Keratinocyte (primary cell): Measurements from ENCODE around the gene RGCC. TPM values are rescaled to one million over a fixed set of nuclear protein-coding genes. Genes with fewer than 3 reads are reported as not detected.

ENCODE experiments used
- DNase-seq: peaks from one replicate; pipeline ENCODE4 v3.0.0-alpha.2; 2011; ENCODE audit warnings: low read depth, missing footprints, low spot score
- FAIRE-seq: peaks from 2 replicates; lab custom pipeline; 2011; peaks lifted over from hg19 to GRCh38; lab: Jason Lieb, UNC
- H2AFZ ChIP-seq: 2 replicates; pipeline ENCODE4 v1.6.0; 2012; ENCODE audit warnings: low read length, control low read depth, inconsistent platforms; ENCODE audit not compliant: control insufficient read depth
- H3K27ac ChIP-seq: 2 replicates; pipeline ENCODE4 v1.5.1; 2011; ENCODE audit warnings: low read length; ENCODE audit not compliant: control insufficient read depth, insufficient read depth
- H3K27me3 ChIP-seq: 3 replicates; pipeline ENCODE4 v1.6.0; 2011; ENCODE audit warnings: low read length; ENCODE audit not compliant: control insufficient read depth, insufficient read depth; ENCODE audit errors: extremely low read depth
- H3K36me3 ChIP-seq, 2 experiments: 2 replicates in 1 of 2; 3 replicates in 1 of 2; pipeline ENCODE4 v1.5.1; 2011; ENCODE audit warnings: low read length in 2 of 2, mild to moderate bottlenecking in 1 of 2; ENCODE audit not compliant: control insufficient read depth in 2 of 2, insufficient read depth in 2 of 2; ENCODE audit errors: extremely low read depth in 1 of 2
- H3K4me1 ChIP-seq: 3 replicates; pipeline ENCODE4 v1.5.1; 2011; ENCODE audit warnings: low read length; ENCODE audit not compliant: control insufficient read depth, insufficient read depth; ENCODE audit errors: extremely low read depth
- H3K4me2 ChIP-seq: 3 replicates; pipeline ENCODE4 v1.6.0; 2011; ENCODE audit warnings: low read depth, low read length; ENCODE audit not compliant: control insufficient read depth, insufficient read depth; ENCODE audit errors: extremely low read depth
- H3K4me3 ChIP-seq, 3 experiments: fragments of 200-600 bp in 1 of 3; sonication (generic) in 1 of 3; 2 replicates in 2 of 3; 3 replicates in 1 of 3; pipeline ENCODE4 v1.5.1; 2011 to 2016; ENCODE audit warnings: low read length in 3 of 3, mild to moderate bottlenecking in 3 of 3, control low read depth in 2 of 3, inconsistent platforms in 1 of 3, low read depth in 1 of 3, mixed read lengths in 1 of 3, mixed run types in 1 of 3, moderate library complexity in 1 of 3; ENCODE audit not compliant: control insufficient read depth in 2 of 3, insufficient read depth in 2 of 3; ENCODE audit errors: extremely low read depth in 1 of 3
- H3K79me2 ChIP-seq: 2 replicates; pipeline ENCODE4 v1.6.0; 2012; ENCODE audit warnings: low read length; ENCODE audit not compliant: control insufficient read depth, insufficient read depth
- H3K9ac ChIP-seq: 3 replicates; pipeline ENCODE4 v1.6.0; 2011; ENCODE audit warnings: low read length; ENCODE audit not compliant: control insufficient read depth, insufficient read depth; ENCODE audit errors: extremely low read depth
- H3K9me1 ChIP-seq: 3 replicates; pipeline ENCODE4 v1.6.0; 2011; ENCODE audit warnings: low read length; ENCODE audit not compliant: control insufficient read depth, insufficient read depth; ENCODE audit errors: extremely low read depth
- H3K9me3 ChIP-seq: 2 replicates; pipeline ENCODE4 v1.5.1; 2012; ENCODE audit warnings: low read depth, low read length; ENCODE audit not compliant: control insufficient read depth
- H4K20me1 ChIP-seq: 3 replicates; pipeline ENCODE4 v1.6.0; 2011; ENCODE audit warnings: low read length; ENCODE audit not compliant: control insufficient read depth, insufficient read depth; ENCODE audit errors: extremely low read depth
- EZH2 ChIP-seq: IDR thresholded peaks from one replicate; pipeline ENCODE4 v1.6.1; 2012; ENCODE audit warnings: inconsistent platforms, mild to moderate bottlenecking, low read length, moderate library complexity
- dilution Hi-C: fragments of 300-500 bp; cut with MboI; formaldehyde crosslinking; loops from one replicate; pipeline ENCODE4 v1.7.0; 2020; ENCODE audit warnings: low sequenced_read_pairs; ENCODE audit not compliant: extremely low pct_ligation_motif_present
- polyA plus RNA-seq, 5 experiments: library from polyadenylated mRNA; depleted of rRNA in 3 of 5; stranded (reverse) in 3 of 5; stranded (forward) in 1 of 5; unstranded in 1 of 5; fragments of >200 nt; gene quantifications; 1 replicate in 1 of 5; 2 replicates in 3 of 5; 3 replicates in 1 of 5; pipeline versions ENCODE4 v1.2.1 to v1.2.3, GENCODE V29; 2011 to 2012; ENCODE audit warnings: missing spikeins in 2 of 5, low read depth in 1 of 5, low replicate concordance in 1 of 5
- TF ChIP-seq, protein P1 (sequence below), 3 experiments: IDR thresholded peaks in 1 of 3; conservative IDR thresholded peaks in 1 of 3; optimal IDR thresholded peaks in 1 of 3; 2 replicates in 2 of 3; 3 replicates in 1 of 3; pipeline versions ENCODE3 to v1.5.1; 2011; ENCODE audit warnings: low read length in 3 of 3, mild to moderate bottlenecking in 3 of 3, moderate library complexity in 2 of 3, control low read depth in 1 of 3, inconsistent platforms in 1 of 3; ENCODE audit not compliant: insufficient read depth in 2 of 3; ENCODE audit errors: extremely low read depth in 1 of 3

Gene RGCC
- polyA plus RNA-seq, 1 donor (not counting 4 experiments of a cell fraction or from before 2014, with no cell fraction given) = 1.5 TPM

DNA sequence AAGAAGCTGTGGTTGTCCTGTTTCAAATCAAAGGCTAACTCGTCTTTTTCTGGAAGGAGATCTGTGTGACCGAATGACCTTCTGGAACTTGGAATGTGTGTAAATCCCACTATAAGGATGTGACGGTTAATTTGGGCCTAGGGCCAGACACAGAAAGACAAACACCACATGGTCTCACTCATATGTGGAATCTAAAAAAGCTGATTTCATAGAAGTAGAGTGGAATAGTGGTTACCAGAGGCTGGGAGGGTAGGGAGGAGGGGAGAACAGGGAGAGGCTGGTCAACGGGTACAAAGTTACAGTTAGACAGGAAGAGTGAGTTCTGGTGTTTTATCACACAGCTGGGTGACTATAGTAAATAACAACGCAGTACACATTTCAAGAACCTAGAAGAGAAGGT lies 39.3 kb upstream of the RGCC start:
- Histone ChIP-seq H3K79me2 (no peaks in the 10 kb centered on the region), H3K27ac (no peak overlapping the region), H3K9me1 (no peaks in the 10 kb centered on the region), H3K9ac (no peak overlapping the region), H3K4me2 (no peak overlapping the region), H3K36me3 (no peaks in the 10 kb centered on the region), H3K27me3 (no peaks in the 10 kb centered on the region), H2AFZ (no peak overlapping the region), H3K4me3 (no peak overlapping the region), H4K20me1 (no peaks in the 10 kb centered on the region), H3K4me1 (peaks cover 3% of the 10 kb centered on the region), H3K9me3 (no peaks in the 10 kb centered on the region)
- DNase-seq = no peak
- dilution Hi-C loops = no loop called here
- FAIRE-seq = no peak
- TF ChIP-seq, protein P1, sequence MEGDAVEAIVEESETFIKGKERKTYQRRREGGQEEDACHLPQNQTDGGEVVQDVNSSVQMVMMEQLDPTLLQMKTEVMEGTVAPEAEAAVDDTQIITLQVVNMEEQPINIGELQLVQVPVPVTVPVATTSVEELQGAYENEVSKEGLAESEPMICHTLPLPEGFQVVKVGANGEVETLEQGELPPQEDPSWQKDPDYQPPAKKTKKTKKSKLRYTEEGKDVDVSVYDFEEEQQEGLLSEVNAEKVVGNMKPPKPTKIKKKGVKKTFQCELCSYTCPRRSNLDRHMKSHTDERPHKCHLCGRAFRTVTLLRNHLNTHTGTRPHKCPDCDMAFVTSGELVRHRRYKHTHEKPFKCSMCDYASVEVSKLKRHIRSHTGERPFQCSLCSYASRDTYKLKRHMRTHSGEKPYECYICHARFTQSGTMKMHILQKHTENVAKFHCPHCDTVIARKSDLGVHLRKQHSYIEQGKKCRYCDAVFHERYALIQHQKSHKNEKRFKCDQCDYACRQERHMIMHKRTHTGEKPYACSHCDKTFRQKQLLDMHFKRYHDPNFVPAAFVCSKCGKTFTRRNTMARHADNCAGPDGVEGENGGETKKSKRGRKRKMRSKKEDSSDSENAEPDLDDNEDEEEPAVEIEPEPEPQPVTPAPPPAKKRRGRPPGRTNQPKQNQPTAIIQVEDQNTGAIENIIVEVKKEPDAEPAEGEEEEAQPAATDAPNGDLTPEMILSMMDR (optimal IDR thresholded peaks at IDR 0.05 in 1 of 3, IDR thresholded peaks at IDR 0.05 in 1 of 3, conservative IDR thresholded peaks at IDR 0.05 in 1 of 3; ENCODE audit: extremely low read depth in 1 of 3, insufficient read depth in 2 of 3, low read length in 3 of 3) = no peak
- TF ChIP-seq EZH2 = no peak

DNA sequence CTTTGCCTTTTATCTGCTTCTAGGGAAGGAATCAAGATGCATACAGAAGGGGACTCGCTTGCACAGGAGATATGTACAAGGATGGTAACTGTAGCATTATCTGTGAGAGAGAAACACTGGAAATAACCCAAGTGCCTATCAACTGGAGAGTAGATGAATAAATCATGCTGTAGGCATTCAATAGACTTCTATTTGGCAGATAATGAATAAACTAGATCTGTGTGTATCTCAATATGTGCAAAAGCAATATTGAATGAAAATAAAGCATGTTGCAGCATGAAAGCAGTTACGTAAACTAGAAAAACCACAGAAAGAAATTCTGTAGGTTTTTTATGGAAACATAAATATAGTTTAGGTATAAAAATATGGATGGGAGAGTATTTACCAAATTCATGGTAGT lies 38.6 kb upstream of the RGCC start:
- Histone ChIP-seq H3K9me1 (no peaks in the 10 kb centered on the region), H3K4me2 (no peak overlapping the region), H3K79me2 (no peaks in the 10 kb centered on the region), H3K27me3 (no peaks in the 10 kb centered on the region), H2AFZ (no peak overlapping the region), H4K20me1 (no peaks in the 10 kb centered on the region), H3K9ac (no peak overlapping the region), H3K36me3 (no peaks in the 10 kb centered on the region), H3K27ac (no peak overlapping the region), H3K9me3 (no peaks in the 10 kb centered on the region), H3K4me1 (peaks cover 3% of the 10 kb centered on the region), H3K4me3 (no peak overlapping the region)
- TF ChIP-seq EZH2 = no peak
- TF ChIP-seq, protein P1 (optimal IDR thresholded peaks at IDR 0.05 in 1 of 3, IDR thresholded peaks at IDR 0.05 in 1 of 3, conservative IDR thresholded peaks at IDR 0.05 in 1 of 3; ENCODE audit: extremely low read depth in 1 of 3, insufficient read depth in 2 of 3, low read length in 3 of 3) = no peak
- DNase-seq (no peak), FAIRE-seq (no peak)
- dilution Hi-C loops = no loop called here
